Coronary artery (tissue), 2 donors: ENCODE measurements around the gene CACNA2D3.

ENCODE experiments used
- DNase-seq: peaks from one replicate; pipeline ENCODE4 v3.0.0-alpha.2; 2017; ENCODE audit warnings: low spot score
- H3K27ac ChIP-seq, 2 donors: fragments of 200-600 bp; sonication (generic); one replicate each; pipeline ENCODE4 v1.5.1; 2016 to 2019
- H3K4me3 ChIP-seq: fragments of 200-600 bp; sonication (generic); 2 replicates; pipeline ENCODE4 v1.5.1; 2016; ENCODE audit warnings: mild to moderate bottlenecking, moderate library complexity
- TF ChIP-seq, protein P1 (sequence below): fragments of 200-600 bp; sonication (generic); IDR thresholded peaks from one replicate; pipeline ENCODE4 v1.5.1; 2019; ENCODE audit warnings: antibody characterized with exemption

CACNA2D3 gene

DNA sequence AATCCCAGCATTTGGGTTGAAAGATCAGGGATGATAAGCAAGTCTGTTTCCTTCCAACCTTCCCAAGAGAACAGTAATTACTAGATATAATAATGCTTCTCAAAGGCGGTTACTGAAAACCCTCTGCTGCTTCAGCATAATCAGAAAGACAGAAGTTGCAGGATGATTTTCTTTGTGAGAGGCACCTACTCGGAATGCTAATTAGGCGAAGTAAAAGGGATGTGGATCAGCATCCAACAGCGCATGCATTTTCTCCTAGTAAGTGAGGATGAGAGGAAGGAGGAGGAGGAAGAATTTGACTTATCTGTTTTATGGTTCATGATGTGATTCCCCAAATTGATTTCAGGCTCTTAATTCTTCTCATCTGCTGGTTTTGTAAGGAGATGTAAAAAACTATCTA lies 118.0 kb downstream of the CACNA2D3 start:
- Histone ChIP-seq H3K4me3 (no peak overlapping the region), H3K27ac (no peak overlapping the region)
- no peak for DNase-seq
- TF ChIP-seq, protein P1, sequence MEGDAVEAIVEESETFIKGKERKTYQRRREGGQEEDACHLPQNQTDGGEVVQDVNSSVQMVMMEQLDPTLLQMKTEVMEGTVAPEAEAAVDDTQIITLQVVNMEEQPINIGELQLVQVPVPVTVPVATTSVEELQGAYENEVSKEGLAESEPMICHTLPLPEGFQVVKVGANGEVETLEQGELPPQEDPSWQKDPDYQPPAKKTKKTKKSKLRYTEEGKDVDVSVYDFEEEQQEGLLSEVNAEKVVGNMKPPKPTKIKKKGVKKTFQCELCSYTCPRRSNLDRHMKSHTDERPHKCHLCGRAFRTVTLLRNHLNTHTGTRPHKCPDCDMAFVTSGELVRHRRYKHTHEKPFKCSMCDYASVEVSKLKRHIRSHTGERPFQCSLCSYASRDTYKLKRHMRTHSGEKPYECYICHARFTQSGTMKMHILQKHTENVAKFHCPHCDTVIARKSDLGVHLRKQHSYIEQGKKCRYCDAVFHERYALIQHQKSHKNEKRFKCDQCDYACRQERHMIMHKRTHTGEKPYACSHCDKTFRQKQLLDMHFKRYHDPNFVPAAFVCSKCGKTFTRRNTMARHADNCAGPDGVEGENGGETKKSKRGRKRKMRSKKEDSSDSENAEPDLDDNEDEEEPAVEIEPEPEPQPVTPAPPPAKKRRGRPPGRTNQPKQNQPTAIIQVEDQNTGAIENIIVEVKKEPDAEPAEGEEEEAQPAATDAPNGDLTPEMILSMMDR, result no peak

DNA sequence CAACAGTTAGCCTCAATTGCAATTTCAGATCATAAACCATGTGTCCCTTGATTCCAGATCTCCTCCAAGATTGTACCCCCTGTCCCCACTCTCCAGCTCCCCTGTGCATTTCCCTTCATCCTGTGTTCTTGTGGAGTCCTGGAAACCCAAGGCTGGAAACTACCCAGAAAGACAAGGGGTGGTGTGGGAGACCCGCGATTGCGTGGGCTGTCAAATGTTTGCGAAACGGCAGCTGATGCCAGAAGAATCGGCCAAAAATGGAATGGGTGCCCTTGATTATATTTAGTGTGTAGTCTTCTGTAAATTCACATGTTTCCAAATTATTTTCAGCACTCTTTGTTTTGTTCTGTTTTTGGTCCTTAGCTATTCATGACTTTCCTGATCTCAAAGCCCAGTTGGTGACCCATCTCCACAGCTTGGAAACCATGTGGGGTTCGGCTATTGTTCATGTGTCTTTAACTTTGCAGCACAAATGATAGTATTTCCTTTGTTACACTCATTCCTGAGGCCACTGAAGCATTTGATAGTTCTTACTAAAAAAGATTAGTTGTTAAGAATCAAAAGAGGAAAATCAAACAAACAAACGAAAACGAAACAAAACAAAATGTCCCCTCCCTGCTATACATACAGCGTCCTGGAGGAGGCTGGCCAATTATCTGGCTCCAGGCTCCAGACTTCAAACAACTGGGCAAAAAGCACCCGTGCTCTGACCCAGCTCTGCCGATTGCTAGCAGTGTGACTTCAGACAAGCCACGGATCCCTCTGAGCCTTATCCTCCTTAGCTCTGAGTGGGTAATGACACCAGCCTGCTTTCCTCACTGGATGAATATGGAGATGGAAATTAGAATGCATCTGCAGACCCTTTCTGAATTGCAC lies 120.9 kb downstream of the CACNA2D3 start:
- Histone ChIP-seq H3K4me3 (peak overlapping the region; percentile 64), H3K27ac (no peak overlapping the region)
- TF ChIP-seq, protein P1, result no peak
- no peak for DNase-seq

DNA sequence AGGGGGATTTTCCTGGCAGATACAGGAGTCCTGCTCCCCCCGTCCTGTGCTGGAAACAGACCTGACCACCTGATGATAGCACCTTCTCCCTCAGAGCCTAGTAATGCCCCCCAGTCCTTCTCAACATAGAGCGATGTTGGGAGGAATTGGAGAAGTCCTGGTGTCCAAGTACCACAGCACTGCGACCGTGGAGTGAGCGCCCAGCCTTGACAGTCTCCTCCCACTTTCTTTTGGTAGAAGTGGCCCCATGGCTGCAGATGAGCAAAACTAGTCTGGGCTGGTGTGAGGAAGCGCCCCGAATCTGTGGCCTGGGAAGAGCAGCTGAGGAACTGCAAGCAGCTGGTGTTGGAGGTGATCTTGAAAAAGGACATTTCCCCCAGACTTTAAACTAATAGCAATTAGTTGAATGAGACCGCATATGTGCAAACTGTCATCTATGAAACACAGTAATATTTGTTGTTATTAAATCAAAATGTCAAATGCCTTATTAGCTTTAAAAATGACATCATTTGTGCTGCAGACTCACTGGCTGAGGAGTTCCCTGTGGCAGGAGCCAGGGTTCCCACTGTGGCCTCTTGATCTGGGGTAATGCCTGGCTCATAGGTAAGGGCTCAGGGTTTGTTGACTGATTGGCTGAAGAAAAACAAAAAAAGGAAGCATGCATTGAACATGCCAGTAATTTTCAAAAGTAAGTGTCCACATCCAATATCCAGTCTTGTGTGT lies 121.8 kb downstream of the CACNA2D3 start:
- Histone ChIP-seq H3K4me3 (peak overlapping the region; percentile 64), H3K27ac (no peak overlapping the region)
- TF ChIP-seq, protein P1, result no peak
- no peak for DNase-seq

DNA sequence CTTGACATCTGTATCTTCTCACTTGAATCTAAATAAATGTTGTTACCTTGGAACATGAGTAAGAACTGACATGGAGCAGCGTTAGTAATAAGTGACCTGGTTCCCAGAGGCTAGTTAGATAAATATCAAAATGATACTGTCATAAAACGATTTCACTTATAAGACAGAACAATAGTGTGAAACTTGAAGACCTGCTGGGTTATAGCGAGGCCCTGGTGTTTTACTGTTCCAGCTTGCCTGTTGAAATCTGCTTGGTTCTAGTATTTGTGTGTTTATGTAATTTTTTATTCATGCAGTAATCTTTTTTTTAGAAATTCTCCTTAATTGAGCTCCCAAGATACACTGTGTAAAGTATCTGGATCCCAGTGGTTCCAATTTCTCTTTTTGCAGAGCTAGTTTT lies 129.4 kb downstream of the CACNA2D3 start:
- H3K4me3 ChIP-seq, result no peak overlapping the region
- TF ChIP-seq, protein P1, result no peak
- no peak for DNase-seq
- H3K27ac ChIP-seq, result no peak overlapping the region

DNA sequence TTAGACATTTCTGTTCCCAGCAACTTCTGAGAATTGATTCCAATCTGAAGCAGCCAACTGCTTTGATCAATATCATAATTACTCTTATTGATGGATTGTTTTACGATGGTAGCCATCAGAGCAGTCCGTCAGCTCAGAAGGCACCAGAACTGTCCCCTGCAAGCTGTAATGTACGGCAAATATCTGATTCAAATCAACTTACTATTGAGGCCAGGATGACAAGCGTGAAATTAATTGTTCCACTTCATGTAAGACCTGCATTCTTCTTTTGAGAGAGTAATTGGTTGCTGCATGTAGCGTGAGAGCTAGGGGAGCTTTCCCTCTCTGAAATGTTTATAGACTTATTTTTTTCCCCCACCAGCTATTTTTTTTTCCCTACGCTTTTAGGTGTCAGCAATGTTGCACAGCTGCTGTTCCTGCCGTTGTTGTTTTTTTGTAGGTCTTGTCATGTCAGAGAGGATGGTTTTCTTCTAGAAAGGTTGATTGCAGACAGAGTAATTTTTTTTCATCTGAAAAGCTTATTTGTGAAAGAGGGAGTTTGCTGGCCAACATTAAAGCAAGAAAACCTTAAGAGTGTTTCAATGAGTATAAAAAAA lies 134.9 kb downstream of the CACNA2D3 start:
- no peak overlapping the region for H3K4me3 ChIP-seq
- DNase-seq, result no peak
- no peak overlapping the region for H3K27ac ChIP-seq
- TF ChIP-seq, protein P1, result no peak

DNA sequence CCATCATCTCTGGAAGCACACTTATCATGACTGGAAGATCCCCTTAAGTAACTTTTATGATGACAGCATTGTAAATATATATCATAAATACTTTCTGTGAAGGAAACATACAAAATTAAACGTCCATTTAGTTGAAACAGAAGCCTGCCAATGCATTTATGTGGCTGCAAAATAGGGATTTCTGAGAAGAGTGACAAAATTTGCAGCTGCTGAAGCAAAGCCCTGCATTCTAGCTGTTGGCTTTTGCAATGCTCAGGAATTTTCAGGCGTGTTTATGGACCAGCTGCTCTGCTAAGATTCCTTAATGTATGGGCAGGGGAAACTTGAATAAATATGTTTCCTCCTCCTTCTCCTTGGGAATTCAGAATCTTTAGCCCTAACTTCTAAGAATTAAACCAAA lies 137.3 kb downstream of the CACNA2D3 start:
- DNase-seq, result no peak
- H3K27ac ChIP-seq, result no peak overlapping the region
- no peak overlapping the region for H3K4me3 ChIP-seq
- TF ChIP-seq, protein P1, result no peak
